Sigmoid colon (tissue), 4 donors: ENCODE data around the gene LONP1.
"Not testable (repeated sequence)": the region's sequence is repeated elsewhere in the genome, so short reads cannot be mapped to it uniquely, and the experiment has no call there.

ENCODE experiments used
- EP300 ChIP-seq, 4 donors: sonication (generic); formaldehyde crosslinking; IDR thresholded peaks; one replicate each; pipeline ENCODE4 v1.6.1; 2017; ENCODE audit warnings: antibody characterized with exemption in 4 of 4
- POLR2A ChIP-seq, 2 donors: fragments of 450-650 bp; IDR thresholded peaks; one replicate each; pipeline ENCODE4 v1.6.1; 2016; ENCODE audit warnings: antibody characterized with exemption in 2 of 2, mild to moderate bottlenecking in 2 of 2, moderate library complexity in 2 of 2
- TF ChIP-seq, protein P1 (sequence below), 4 experiments: fragments of 450-650 bp in 3 of 4; fragments of 200-600 bp in 1 of 4; IDR thresholded peaks; one replicate each; pipeline ENCODE4 v1.5.1; 2016 to 2019; ENCODE audit warnings: antibody characterized with exemption in 4 of 4, mild to moderate bottlenecking in 3 of 4, moderate library complexity in 2 of 4

DNA sequence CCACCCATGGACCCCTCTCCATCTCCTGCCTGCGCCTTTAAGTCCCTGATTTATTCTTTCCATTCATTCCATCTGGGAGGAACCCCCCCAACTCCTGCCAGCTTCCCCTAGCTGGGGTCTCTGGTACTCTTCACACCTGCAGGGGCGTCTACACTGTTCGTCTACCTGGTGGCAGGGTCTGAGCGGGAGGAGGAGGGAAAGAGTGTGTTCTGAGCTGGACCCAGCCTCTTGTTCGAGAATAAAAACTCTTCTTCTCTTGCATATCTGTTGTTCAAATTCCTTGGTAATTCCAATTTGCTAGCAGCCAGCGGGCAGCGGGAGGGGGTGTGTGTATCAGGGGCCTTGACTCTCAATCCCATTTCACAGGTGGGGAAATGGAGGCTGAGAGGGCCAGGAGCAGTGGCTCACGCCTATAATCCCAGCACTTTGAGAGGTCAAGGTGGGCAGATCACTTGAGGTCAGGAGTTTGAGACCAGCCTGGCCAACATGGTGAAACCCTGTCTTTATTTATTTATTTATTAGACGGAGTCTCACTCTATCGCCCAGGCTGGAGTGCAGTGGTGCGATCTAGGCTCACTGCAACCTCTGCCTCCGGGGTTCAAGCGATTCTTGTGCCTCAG, 31.6 kb downstream of the LONP1 start:
- TF ChIP-seq, protein P1, sequence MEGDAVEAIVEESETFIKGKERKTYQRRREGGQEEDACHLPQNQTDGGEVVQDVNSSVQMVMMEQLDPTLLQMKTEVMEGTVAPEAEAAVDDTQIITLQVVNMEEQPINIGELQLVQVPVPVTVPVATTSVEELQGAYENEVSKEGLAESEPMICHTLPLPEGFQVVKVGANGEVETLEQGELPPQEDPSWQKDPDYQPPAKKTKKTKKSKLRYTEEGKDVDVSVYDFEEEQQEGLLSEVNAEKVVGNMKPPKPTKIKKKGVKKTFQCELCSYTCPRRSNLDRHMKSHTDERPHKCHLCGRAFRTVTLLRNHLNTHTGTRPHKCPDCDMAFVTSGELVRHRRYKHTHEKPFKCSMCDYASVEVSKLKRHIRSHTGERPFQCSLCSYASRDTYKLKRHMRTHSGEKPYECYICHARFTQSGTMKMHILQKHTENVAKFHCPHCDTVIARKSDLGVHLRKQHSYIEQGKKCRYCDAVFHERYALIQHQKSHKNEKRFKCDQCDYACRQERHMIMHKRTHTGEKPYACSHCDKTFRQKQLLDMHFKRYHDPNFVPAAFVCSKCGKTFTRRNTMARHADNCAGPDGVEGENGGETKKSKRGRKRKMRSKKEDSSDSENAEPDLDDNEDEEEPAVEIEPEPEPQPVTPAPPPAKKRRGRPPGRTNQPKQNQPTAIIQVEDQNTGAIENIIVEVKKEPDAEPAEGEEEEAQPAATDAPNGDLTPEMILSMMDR (IDR thresholded peaks at IDR 0.05) = not testable (repeated sequence)
- TF ChIP-seq EP300, POLR2A (IDR thresholded peaks at IDR 0.05): not testable (repeated sequence)
